WTC11 (cell line): ENCODE measurements around the gene SPTLC3. TPM values are rescaled to one million over a fixed set of nuclear protein-coding genes. Genes with fewer than 3 reads are reported as not detected.

Experiments used
- ATAC-seq: fragments of 200-7000 bp; cut with Tn5 transposase; 2 replicates; pipeline ENCODE4 v1.10.0; 2021; ENCODE audit warnings: mild to moderate bottlenecking, moderate library complexity
- CTCF ChIA-PET: fragments of 300-600 bp; sonication (Branson Sonifier 250); formaldehyde crosslinking; loops from one replicate; lab custom pipeline; 2021; ENCODE audit warnings: antibody characterized with exemption; lab: Charles Lee
- POLR2A ChIA-PET: fragments of 350-600 bp; sonication (Branson Sonifier 250); formaldehyde crosslinking; loops from one replicate; lab custom pipeline; 2021; ENCODE audit warnings: antibody characterized with exemption; lab: Charles Lee
- DNase-seq: peaks from one replicate; pipeline ENCODE4 v3.0.0; 2021; ENCODE audit warnings: low spot score
- H3K27ac Mint-ChIP-seq: 2 replicates; pipeline ENCODE4 v1.8.0; 2021; ENCODE audit warnings: mixed read lengths
- H3K27me3 Mint-ChIP-seq: 2 replicates; pipeline ENCODE4 v1.8.0; 2021; ENCODE audit warnings: low read depth, mild to moderate bottlenecking, moderate library complexity, mixed read lengths
- H3K36me3 Mint-ChIP-seq: 2 replicates; pipeline ENCODE4 v1.8.0; 2021; ENCODE audit warnings: mixed read lengths
- H3K4me1 Mint-ChIP-seq: 2 replicates; pipeline ENCODE4 v1.8.0; 2022; ENCODE audit warnings: mixed read lengths
- H3K4me3 Mint-ChIP-seq: 2 replicates; pipeline ENCODE4 v1.8.0; 2021; ENCODE audit warnings: mild to moderate bottlenecking, moderate library complexity, mixed read lengths
- H3K9me3 Mint-ChIP-seq: 2 replicates; pipeline ENCODE4 v1.8.0; 2021; ENCODE audit warnings: mixed read lengths
- CDX4 ChIP-seq: fragments of 250-450 bp; sonication (Bioruptor Pico); IDR thresholded peaks from 2 replicates; pipeline ENCODE4 v1.9.0; 2021; ENCODE audit warnings: moderate library complexity, mild to moderate bottlenecking, inconsistent platforms, borderline replicate concordance
- CREB1 ChIP-seq: sonication (generic); formaldehyde crosslinking; IDR thresholded peaks from 2 replicates; pipeline ENCODE4 v1.8.0; 2023; ENCODE audit warnings: mild to moderate bottlenecking, missing genetic modification reagents
- CREM ChIP-seq: sonication (generic); formaldehyde crosslinking; IDR thresholded peaks from 2 replicates; pipeline ENCODE4 v1.8.1; 2022; ENCODE audit warnings: mild to moderate bottlenecking, missing genetic modification reagents, moderate library complexity
- FOXK1 ChIP-seq: sonication (generic); formaldehyde crosslinking; IDR thresholded peaks from 2 replicates; pipeline ENCODE4 v1.8.0; 2022; ENCODE audit warnings: mild to moderate bottlenecking, moderate library complexity, missing genetic modification reagents
- FOXP1 ChIP-seq: sonication (generic); formaldehyde crosslinking; IDR thresholded peaks from 2 replicates; pipeline ENCODE4 v1.8.0; 2022; ENCODE audit warnings: missing genetic modification reagents, mild to moderate bottlenecking, moderate library complexity, borderline replicate concordance
- JAZF1 ChIP-seq: fragments of 250-450 bp; sonication (Bioruptor Pico); IDR thresholded peaks from 2 replicates; pipeline ENCODE4 v1.9.0; 2021; ENCODE audit warnings: moderate library complexity, mild to moderate bottlenecking, inconsistent platforms
- MXD4 ChIP-seq: fragments of 250-450 bp; sonication (Bioruptor Pico); IDR thresholded peaks from 2 replicates; pipeline ENCODE4 v1.8.0; 2021; ENCODE audit warnings: mild to moderate bottlenecking, moderate library complexity, borderline replicate concordance
- RELA ChIP-seq: sonication (generic); formaldehyde crosslinking; IDR thresholded peaks from 2 replicates; pipeline ENCODE4 v1.8.1; 2022; ENCODE audit warnings: missing genetic modification reagents, mild to moderate bottlenecking, borderline replicate concordance
- RORB ChIP-seq: fragments of 250-450 bp; sonication (Bioruptor Pico); IDR thresholded peaks from 2 replicates; pipeline ENCODE4 v1.9.0; 2021; ENCODE audit warnings: mild to moderate bottlenecking
- SMAD3 ChIP-seq: sonication (generic); formaldehyde crosslinking; IDR thresholded peaks from 2 replicates; pipeline ENCODE4 v1.8.0; 2022; ENCODE audit warnings: missing genetic modification reagents, mild to moderate bottlenecking, borderline replicate concordance
- SOX15 ChIP-seq: fragments of 250-450 bp; sonication (Bioruptor Pico); IDR thresholded peaks from 2 replicates; pipeline ENCODE4 v1.9.0; 2021; ENCODE audit warnings: mild to moderate bottlenecking
- TP53 ChIP-seq: sonication (generic); formaldehyde crosslinking; IDR thresholded peaks from 2 replicates; pipeline ENCODE4 v1.8.1; 2023; ENCODE audit warnings: mild to moderate bottlenecking, missing genetic modification reagents
- USF1 ChIP-seq: sonication (generic); formaldehyde crosslinking; IDR thresholded peaks from 2 replicates; pipeline ENCODE4 v1.8.0; 2022; ENCODE audit warnings: mild to moderate bottlenecking, missing genetic modification reagents
- ZBTB43 ChIP-seq: sonication (generic); formaldehyde crosslinking; IDR thresholded peaks from 2 replicates; pipeline ENCODE4 v1.8.1; 2023; ENCODE audit warnings: mild to moderate bottlenecking, missing genetic modification reagents
- ZNF396 ChIP-seq: fragments of 250-450 bp; sonication (Bioruptor Pico); IDR thresholded peaks from 2 replicates; pipeline ENCODE4 v1.8.0; 2021; ENCODE audit warnings: mild to moderate bottlenecking, moderate library complexity, borderline replicate concordance
- ZNF425 ChIP-seq: fragments of 250-450 bp; sonication (Bioruptor Pico); conservative IDR thresholded peaks from 2 replicates; pipeline ENCODE4 v1.9.0; 2021; ENCODE audit warnings: mild to moderate bottlenecking
- total RNA-seq: library from RNA; stranded (reverse); gene quantifications from 3 replicates; pipeline ENCODE4 v1.2.3, GENCODE V29; 2021
- TF ChIP-seq, protein P1 (sequence below): sonication (generic); formaldehyde crosslinking; IDR thresholded peaks from 2 replicates; pipeline ENCODE4 v1.8.1; 2022; ENCODE audit warnings: missing genetic modification reagents, borderline replicate concordance
- TF ChIP-seq, protein P2 (sequence below): fragments of 250-450 bp; sonication (Bioruptor Pico); IDR thresholded peaks from 2 replicates; pipeline ENCODE4 v1.9.0; 2021; ENCODE audit warnings: mild to moderate bottlenecking
- TF ChIP-seq, protein P3 (sequence below): sonication (generic); formaldehyde crosslinking; IDR thresholded peaks from 2 replicates; pipeline ENCODE4 v1.8.0; 2023; ENCODE audit warnings: missing genetic modification reagents
- TF ChIP-seq, protein P4 (sequence below): sonication (generic); formaldehyde crosslinking; IDR thresholded peaks from 2 replicates; pipeline ENCODE4 v1.8.1; 2023; ENCODE audit warnings: mild to moderate bottlenecking, missing genetic modification reagents, moderate library complexity

SPTLC3 gene
- total RNA-seq, 1 experiment from 2014 or later: 0.13 TPM

DNA sequence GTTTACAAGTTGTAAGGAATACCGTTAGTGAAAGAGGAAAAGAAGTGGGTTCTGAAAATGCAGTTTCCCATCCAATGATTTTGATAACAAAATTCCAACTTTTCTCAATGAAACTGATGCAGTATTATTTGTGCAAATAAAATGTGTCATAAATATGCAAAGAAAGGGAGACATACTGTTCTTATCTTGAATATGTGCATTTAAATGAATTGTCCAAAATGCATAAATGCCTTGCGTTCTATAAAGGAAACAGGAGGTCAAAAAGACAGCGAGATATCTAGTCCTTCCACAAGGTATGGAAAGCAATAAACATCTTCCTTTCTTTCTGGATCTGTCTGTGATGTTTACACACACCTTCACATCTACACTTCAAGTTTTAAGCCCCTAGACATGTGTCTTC, 157.7 kb downstream of the SPTLC3 start:
- TF ChIP-seq RORB (no peak), ZBTB43 (no peak), MXD4 (CRISPR knock-in tag) (no peak), FOXP1 (no peak), RELA (CRISPR knock-in tag) (no peak), CDX4 (CRISPR knock-in tag) (no peak), CREM (no peak), SOX15 (CRISPR knock-in tag) (no peak), JAZF1 (CRISPR knock-in tag) (no peak)
- TF ChIP-seq, protein P1, sequence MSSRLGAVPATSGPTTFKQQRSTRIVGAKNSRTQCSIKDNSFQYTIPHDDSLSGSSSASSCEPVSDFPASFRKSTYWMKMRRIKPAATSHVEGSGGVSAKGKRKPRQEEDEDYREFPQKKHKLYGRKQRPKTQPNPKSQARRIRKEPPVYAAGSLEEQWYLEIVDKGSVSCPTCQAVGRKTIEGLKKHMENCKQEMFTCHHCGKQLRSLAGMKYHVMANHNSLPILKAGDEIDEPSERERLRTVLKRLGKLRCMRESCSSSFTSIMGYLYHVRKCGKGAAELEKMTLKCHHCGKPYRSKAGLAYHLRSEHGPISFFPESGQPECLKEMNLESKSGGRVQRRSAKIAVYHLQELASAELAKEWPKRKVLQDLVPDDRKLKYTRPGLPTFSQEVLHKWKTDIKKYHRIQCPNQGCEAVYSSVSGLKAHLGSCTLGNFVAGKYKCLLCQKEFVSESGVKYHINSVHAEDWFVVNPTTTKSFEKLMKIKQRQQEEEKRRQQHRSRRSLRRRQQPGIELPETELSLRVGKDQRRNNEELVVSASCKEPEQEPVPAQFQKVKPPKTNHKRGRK (CRISPR knock-in tag): no peak
- TF ChIP-seq, protein P2, sequence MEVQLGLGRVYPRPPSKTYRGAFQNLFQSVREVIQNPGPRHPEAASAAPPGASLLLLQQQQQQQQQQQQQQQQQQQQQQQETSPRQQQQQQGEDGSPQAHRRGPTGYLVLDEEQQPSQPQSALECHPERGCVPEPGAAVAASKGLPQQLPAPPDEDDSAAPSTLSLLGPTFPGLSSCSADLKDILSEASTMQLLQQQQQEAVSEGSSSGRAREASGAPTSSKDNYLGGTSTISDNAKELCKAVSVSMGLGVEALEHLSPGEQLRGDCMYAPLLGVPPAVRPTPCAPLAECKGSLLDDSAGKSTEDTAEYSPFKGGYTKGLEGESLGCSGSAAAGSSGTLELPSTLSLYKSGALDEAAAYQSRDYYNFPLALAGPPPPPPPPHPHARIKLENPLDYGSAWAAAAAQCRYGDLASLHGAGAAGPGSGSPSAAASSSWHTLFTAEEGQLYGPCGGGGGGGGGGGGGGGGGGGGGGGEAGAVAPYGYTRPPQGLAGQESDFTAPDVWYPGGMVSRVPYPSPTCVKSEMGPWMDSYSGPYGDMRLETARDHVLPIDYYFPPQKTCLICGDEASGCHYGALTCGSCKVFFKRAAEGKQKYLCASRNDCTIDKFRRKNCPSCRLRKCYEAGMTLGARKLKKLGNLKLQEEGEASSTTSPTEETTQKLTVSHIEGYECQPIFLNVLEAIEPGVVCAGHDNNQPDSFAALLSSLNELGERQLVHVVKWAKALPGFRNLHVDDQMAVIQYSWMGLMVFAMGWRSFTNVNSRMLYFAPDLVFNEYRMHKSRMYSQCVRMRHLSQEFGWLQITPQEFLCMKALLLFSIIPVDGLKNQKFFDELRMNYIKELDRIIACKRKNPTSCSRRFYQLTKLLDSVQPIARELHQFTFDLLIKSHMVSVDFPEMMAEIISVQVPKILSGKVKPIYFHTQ: no peak
- TF ChIP-seq, protein P3, sequence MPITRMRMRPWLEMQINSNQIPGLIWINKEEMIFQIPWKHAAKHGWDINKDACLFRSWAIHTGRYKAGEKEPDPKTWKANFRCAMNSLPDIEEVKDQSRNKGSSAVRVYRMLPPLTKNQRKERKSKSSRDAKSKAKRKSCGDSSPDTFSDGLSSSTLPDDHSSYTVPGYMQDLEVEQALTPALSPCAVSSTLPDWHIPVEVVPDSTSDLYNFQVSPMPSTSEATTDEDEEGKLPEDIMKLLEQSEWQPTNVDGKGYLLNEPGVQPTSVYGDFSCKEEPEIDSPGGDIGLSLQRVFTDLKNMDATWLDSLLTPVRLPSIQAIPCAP (CRISPR knock-in tag): no peak
- TF ChIP-seq, protein P4, sequence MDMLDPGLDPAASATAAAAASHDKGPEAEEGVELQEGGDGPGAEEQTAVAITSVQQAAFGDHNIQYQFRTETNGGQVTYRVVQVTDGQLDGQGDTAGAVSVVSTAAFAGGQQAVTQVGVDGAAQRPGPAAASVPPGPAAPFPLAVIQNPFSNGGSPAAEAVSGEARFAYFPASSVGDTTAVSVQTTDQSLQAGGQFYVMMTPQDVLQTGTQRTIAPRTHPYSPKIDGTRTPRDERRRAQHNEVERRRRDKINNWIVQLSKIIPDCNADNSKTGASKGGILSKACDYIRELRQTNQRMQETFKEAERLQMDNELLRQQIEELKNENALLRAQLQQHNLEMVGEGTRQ (CRISPR knock-in tag): no peak
- POLR2A ChIA-PET: no interaction called here
- H3K4me3 Mint-ChIP-seq: no peak overlapping the region
- H3K4me1 Mint-ChIP-seq: peaks cover 2% of the 10 kb centered on the region; the same call in 1 of the 2 replicates
- CTCF ChIA-PET: no interaction called here
- DNase-seq: no peak
- ATAC-seq: no peak
- H3K9me3 Mint-ChIP-seq: 0 out of 2 replicates have a peak, but pooled peaks cover 3% of the 10 kb centered on the region
- no peak overlapping the region for H3K27ac Mint-ChIP-seq
- no peaks in the 10 kb centered on the region; the same call in 1 of the 2 replicates for H3K27me3 Mint-ChIP-seq
- no peaks in the 10 kb centered on the region for H3K36me3 Mint-ChIP-seq

DNA sequence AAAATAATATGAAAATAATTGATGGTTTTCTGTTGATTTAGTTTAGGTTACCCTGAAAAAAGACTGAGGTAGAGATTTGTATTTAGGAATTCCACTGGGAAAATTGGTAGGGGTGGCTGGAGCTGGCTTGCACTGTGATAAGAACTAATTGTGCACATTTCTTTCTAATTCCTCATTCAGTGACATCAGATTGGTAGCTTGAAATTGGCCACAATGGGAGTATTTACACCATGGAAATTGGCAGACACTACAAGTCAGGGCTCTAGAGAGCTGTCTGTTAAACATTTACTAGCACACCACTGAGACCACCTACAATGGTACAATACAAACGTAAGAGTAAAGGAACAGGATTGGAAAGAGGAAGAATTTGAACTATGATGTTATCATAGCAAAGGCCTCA, 160.3 kb downstream of the SPTLC3 start:
- POLR2A ChIA-PET: no interaction called here
- CTCF ChIA-PET: no interaction called here
- H3K4me1 Mint-ChIP-seq: peaks cover under 1% of the 10 kb centered on the region; the same call in 1 of the 2 replicates
- peaks cover 13% of the 10 kb centered on the region for H3K9me3 Mint-ChIP-seq
- H3K36me3 Mint-ChIP-seq: no peaks in the 10 kb centered on the region
- ATAC-seq: no peak
- H3K4me3 Mint-ChIP-seq: no peak overlapping the region
- no peaks in the 10 kb centered on the region for H3K27me3 Mint-ChIP-seq
- no peak overlapping the region for H3K27ac Mint-ChIP-seq
- DNase-seq: no peak
- no peak for TF ChIP-seq ZNF396 (CRISPR knock-in tag)
- no peak for TF ChIP-seq CREB1 (CRISPR knock-in tag)
- TF ChIP-seq, protein P2: no peak
- no peak for TF ChIP-seq USF1 (CRISPR knock-in tag)
- no peak for TF ChIP-seq TP53 (CRISPR knock-in tag)
- TF ChIP-seq SMAD3 (CRISPR knock-in tag): no peak
- TF ChIP-seq, protein P3 (CRISPR knock-in tag): no peak
- TF ChIP-seq FOXK1: no peak
- no peak for TF ChIP-seq ZNF425 (CRISPR knock-in tag)
